Cardiac septum (tissue), 1 donor: ENCODE results near the gene CTNNB1. TPM values are rescaled to one million over a fixed set of nuclear protein-coding genes. Genes with fewer than 3 reads are reported as not detected.

ENCODE experiments used
- DNase-seq: peaks from one replicate; pipeline ENCODE4 v3.0.0-alpha.2; 2020; ENCODE audit warnings: low spot score
- intact Hi-C: fragments of 100-400 bp; cut with DNase I; formaldehyde crosslinking; loops from one replicate; pipeline ENCODE4 v1.14.0; 2022
- total RNA-seq: library from RNA; stranded (reverse); fragmentation: NEBNext Ultra II Directional; extraction: Animal tissue kit (Norgen Biotek cat#: 25700); gene quantifications from one replicate; pipeline ENCODE4 v1.2.1, GENCODE V29; 2021
- donor health status: DM: no; HTN: no; CAD: no.

Gene CTNNB1
- total RNA-seq, 1 donor from 2014 or later = 171 TPM

DNA sequence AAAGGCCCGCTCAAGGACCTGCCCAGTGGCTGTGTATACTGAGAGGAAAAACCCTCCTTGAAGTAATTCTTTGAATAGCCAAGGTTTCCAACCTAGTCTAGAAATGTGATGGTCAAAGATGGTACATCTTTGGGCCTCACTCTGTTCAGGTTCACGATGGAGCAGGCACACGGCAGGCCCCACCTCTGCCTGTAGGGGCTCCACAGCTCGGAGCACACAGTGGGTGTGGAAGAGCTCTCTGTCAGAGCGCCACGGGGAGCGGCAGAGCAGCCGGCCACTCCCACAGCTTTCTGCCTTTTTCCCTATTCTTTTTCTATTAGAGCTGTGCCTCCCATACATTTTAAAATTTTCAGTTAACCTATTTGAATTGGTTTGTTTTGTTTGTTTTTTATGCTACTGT, 89.5 kb downstream of the CTNNB1 start:
- intact Hi-C loops = no loop called here

More for the DNA sequence above, 89.5 kb downstream of the CTNNB1 start:
- no peak for DNase-seq
